OCI-LY1 (cell line): Measurements from ENCODE around the gene ANKUB1.

Source experiments
- CTCF ChIP-seq: fragments of 200-600 bp; sonication (generic), shearing (Covaris generic); IDR thresholded peaks from 2 replicates; pipeline ENCODE4 v1.5.1; 2017; ENCODE audit warnings: mild to moderate bottlenecking, antibody characterized with exemption, low read length, moderate library complexity, mixed read lengths
- EZH2 ChIP-seq: fragments of 200-600 bp; sonication (generic), shearing (Covaris generic); IDR thresholded peaks from 2 replicates; pipeline ENCODE4 v1.8.0; 2017; ENCODE audit warnings: borderline replicate concordance, mixed run types, mild to moderate bottlenecking, antibody characterized with exemption, low read length, moderate library complexity, mixed read lengths

DNA sequence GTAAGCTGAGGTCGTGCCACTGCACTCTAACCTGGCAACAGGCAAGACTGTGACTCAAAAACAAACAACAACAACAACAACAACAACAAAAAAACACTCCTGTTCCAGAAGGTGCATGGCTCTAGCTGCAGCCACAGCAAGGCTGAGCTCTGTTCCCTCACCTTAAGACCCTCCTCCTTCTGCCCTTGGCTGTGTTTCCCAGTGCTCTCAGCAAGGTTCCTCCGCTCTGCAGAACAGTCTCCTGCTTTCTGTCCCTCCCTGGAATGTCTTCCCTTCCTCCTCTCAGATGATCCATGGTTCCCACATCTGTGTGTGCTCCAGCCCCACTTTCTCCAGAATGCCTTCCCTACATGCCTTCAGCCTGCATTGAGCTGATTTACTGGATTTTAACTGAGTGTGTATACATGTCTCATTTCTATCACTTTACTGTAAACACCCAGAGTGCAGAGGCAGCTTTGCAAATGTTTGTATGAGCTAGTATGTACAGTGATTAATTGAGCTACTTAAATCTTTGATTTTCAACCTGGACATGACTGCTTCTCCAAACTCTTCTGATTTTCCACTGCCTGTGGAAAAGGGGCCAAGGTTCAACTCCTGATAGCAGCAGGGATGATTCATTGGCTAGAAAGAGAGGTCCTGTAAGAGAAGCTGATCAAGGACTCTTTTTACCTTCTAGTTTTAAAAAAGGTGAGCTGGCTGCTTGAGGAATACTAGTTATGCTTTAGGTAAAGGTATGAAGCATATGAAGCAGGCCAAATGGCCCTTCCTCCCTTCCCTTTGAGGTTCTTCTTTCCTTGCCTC, 14.7 kb downstream of the ANKUB1 start:
- TF ChIP-seq CTCF (no peak), EZH2 (no peak)
